Activated CD4-positive, alpha-beta T cell treated with anti-CD3 and anti-CD28 coated beads, Interleukin-2, amount 50 U/mL, for 48 hours (primary cell): ENCODE results near the gene CXCL14.
A peak's percentile ranks its signal among the peaks of the same experiment; 100 is the strongest.

ENCODE experiments used
- DNase-seq, 2 experiments: peaks; one replicate each; pipeline ENCODE4 v3.0.0-alpha.2; 2020

Gene CXCL14, protein sequence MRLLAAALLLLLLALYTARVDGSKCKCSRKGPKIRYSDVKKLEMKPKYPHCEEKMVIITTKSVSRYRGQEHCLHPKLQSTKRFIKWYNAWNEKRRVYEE

DNA sequence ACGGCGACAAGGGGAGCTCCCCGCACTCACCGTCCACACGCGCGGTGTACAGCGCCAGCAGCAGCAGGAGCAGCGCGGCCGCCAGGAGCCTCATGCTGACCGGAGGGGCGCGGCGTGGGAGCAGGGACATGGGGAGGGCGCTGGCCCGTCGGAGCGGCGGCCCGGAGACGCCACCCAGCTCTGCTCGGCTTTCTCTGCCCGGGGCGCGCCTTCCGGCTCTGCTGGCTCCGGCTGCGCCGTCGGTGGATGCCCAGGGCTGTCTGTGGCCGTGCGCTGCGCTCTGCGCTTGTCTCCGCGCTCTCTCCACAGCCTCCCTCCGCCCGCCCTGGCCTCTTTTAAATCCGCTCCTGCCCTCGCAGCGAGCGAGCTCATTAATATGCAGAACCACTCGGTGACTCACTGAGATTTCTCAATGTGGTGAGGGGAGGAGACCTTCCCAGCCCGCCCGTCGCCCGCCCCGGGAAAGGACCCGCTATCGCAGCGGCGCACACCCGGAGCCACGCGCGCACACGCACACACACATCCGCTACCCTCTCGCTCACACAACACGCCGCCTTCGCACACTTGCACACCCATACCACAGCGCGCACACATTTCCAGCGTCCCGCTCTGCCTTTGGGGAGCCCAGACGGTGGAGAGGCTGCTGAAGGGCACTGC, at the start of gene CXCL14:
Gene CXCL14, minus strand, starts transcription at position 307 of the 657 bp plus-strand sequence. Its CDS starts 213 bp downstream, at position 94.
- peak; percentile 11 to 15 for DNase-seq

- DNase-seq = no peak
Measured at GRCh38 chr5:135626636-135627035, 47.8 kb upstream of the CXCL14 start.

DNA sequence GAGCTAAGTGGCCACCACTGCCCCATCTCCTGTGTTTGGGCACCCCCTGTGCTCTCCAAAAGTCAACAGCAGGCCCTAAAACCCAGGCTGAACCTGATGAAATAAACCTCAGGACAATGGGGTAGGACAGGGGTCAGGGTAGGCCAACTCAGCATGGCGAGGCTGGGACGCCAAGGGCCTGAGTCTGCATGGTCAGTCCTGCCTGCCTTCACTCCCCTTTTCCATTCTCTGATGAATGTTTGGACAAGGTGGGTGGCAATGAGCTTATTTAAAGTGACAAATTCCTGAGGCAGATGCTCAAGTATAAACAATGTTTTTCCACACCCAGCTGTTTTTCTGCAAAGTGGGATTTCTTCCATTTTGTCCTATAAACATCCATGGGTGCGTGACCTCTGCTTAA, 47.2 kb upstream of the CXCL14 start:
- no peak for DNase-seq

DNA sequence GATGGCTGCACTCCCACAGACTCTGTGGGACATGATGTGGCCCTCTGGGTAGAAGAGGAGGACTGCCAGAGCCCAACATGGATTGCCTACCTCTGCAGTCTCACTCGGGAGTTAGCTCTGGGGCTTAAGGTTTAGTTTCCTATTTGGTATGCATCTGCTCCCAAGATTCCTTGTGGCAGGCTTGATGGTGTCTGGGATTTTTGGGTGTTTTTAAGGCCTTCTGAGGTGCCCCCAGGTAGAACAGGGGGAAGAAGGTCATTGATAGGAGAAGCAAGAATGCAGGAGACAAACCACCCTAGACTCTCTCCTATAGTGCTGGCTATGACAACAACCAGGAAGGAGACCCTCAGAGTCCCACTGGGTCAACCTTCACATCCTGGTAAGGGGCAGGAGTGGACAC, 46.7 kb upstream of the CXCL14 start:
- DNase-seq = no peak

- DNase-seq = no peak
Measured at GRCh38 chr5:135625061-135625460, 46.3 kb upstream of the CXCL14 start.

- no peak for DNase-seq
Measured at GRCh38 chr5:135623186-135623715, 44.5 kb upstream of the CXCL14 start.

DNA sequence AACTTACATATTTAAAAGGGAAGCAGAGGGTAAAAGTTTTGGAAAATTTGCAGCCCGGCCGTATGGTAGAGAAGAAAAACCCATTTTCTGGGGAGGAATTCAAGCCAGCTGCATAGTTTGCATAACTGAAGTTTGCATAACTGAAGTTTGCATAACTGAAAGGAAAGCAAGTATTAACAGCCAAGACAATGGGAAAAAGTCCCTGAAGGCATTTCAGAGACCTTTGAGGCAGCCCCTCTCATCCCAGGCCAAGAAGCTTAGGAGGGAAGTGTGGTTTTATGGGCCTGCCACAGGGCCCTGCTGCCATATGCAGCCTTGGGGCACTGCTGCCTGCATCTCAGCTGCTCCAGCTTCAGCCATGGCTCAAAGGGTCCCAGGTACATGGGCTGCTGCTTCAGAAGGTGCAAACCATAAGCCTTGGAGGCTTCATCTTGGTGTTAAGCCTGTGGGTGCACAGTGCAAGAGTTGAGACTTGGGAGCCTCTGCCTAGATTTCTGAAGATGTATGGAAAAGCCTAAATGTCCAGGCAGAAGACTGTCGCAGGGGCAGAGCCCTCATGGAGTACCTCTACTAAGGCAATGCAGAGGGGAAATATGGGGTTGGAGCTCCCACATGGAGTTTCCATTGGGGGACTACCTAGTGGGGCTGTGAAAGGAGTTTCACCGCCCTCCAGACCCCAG, 36.9 kb upstream of the CXCL14 start:
- no peak for DNase-seq

DNA sequence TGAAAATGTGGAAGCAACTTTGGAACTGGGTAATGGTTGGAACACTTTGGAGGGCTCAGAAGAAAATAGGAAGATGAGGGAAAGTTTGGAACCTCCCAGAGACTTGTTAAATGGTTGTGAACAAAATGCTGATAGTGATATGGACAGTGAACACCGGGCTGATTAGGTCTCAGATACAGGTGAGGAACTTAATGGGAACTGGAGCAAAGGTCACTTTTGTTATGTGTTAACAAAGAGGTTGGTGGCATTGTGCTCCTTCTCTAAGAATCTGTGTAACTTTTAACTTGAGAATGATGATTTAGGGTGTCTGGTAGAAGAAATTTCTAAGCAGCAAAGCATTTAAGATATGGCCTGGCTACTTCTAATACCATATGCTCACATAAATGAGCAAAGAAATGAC, 36.4 kb upstream of the CXCL14 start:
- no peak for DNase-seq

GRCh38 chr5:135609981-135610380, 31.2 kb upstream of the CXCL14 start:
- no peak for DNase-seq

DNA sequence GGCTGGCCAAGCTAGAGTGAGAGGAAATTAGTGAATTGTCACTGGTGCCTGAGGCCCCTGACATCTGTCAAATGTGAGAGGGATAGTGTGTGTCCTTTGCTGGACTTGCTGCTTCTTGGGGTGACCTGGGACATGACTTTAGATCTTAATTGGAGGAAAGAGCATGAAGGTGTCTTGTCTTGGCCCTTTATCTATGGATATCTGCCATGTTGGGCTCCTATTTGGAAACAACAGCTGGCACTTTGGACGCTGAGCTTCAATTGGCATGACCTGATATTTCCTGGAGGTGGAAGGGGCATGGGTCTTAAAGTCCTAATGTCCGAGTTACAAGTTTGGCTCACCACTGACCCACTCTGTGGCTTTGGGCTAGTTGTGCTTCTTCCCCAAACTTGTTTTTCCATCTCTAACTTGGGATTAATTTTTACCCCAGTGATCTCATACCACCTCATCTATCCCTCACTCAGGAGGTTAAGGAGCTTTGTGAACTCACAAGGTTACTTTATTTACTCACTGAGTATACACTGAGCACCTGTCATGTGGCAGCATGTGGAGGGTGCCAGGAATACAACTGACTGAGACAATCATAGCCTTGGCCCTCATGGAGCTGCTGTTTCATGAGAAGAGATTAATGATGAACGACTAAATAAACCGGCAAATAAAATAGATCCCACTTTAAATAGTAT, 30.1 kb upstream of the CXCL14 start:
- no peak for DNase-seq

- no peak for DNase-seq
Measured at GRCh38 chr5:135608361-135608760, 29.6 kb upstream of the CXCL14 start.

- DNase-seq = no peak
Measured at GRCh38 chr5:135606431-135606830, 27.6 kb upstream of the CXCL14 start.

DNA sequence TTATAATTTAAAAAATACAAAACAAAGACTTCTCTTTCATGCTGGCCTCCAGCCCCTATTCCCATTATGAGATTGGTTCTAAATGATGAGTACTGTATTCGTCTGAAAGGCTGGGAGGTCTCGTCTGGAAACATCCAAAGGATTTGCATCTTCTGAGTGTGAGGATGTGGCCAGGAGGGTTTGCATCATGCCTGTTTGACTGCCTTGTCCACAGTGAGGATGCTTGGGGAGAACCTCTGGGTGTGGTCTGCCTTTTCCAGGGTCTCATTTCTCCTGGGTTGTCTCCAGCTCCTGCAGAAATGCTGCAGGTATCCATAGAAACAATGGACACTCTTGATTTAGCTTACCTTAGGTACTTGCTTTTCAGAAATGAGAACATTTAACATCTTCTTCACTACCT, 26.4 kb upstream of the CXCL14 start:
- no peak for DNase-seq

GRCh38 chr5:135604056-135604455, 25.3 kb upstream of the CXCL14 start:
- DNase-seq = no peak

GRCh38 chr5:135602882-135603721, 24.3 kb upstream of the CXCL14 start:
- DNase-seq = no peak

- DNase-seq = no peak
Measured at GRCh38 chr5:135601466-135601865, 22.7 kb upstream of the CXCL14 start.

GRCh38 chr5:135600971-135601381, 22.2 kb upstream of the CXCL14 start:
- no peak for DNase-seq

- no peak for DNase-seq
Measured at GRCh38 chr5:135600152-135600570, 21.4 kb upstream of the CXCL14 start.

DNA sequence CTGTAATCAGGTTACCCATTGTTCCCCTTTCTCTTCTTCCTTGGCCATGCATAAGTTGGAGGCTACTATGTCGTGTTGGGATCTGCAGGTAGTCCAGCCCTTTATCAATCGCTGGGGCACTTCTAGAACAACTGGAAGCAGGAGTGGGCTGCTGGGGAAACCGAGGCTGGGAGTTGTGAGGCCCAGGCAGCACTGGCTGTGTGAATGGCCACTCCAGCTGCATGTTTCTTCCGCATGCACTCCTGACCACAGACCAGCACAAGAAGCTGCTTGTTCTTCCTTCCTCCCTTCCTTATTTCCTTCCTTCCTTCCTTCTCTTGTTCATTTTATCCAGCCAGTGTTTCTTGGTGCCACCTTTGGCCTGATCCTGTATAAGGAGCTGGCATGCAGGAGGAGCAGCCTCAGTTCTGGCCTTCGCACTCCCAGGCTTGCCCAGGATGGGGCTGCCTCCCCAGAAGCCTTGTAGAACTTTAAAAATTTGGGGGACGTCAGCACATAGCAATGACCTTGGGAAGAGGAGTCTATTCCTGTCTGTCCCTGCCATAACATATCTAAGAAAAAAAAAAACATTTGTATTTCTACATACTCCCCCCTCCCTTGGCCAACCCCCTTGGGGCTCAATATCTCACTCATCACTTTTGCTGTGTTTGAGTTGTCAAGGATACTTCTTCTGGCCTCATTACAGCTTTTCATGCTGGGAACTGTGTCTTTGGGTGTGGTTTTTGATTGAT, 20.8 kb upstream of the CXCL14 start:
- DNase-seq = no peak

- no peak for DNase-seq
Measured at GRCh38 chr5:135598691-135599395, 20.1 kb upstream of the CXCL14 start.

DNA sequence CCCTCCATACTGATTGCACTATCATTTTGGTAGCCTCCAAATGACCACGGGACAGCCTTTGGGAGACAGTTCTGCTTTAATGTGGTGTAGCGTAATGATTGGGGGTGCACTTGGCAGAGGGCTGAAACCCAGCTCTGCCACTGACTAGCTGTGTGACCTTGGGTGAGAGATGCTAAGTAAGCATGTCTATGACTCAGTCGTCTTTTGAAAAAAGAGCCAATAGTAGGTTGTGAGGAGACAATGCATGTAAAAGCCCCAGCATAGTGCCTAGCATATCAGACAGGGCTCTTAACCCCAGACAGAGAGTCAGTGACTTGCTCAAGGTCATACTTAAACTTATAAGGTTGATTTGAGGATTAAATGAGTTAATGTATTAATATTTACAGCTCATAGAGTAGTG, 18.0 kb upstream of the CXCL14 start:
- no peak for DNase-seq
